NOMO-1 treated with DMSO at 0.1 percent for 48 hours (cell line): ENCODE measurements around the gene PSAPL1.

Experiments used
- DNase-seq: peaks from one replicate; lab custom pipeline; 2025; ENCODE audit not compliant: unreplicated experiment; lab: John Stamatoyannopoulos, UW

Gene PSAPL1

GRCh38 chr4:7431696-7432530 is 2.8 kb downstream of the PSAPL1 start:
- no peak for DNase-seq

GRCh38 chr4:7430965-7431695 is 3.6 kb downstream of the PSAPL1 start:
- DNase-seq: no peak

- no peak for DNase-seq
These were observed 4.3 kb downstream of the PSAPL1 start for GRCh38 chr4:7430368-7430964.

GRCh38 chr4:7429601-7430078 is 5.1 kb downstream of the PSAPL1 start:
- DNase-seq: no peak

- no peak for DNase-seq
These were observed 5.7 kb downstream of the PSAPL1 start for GRCh38 chr4:7429069-7429416.

GRCh38 chr4:7428261-7429068 is 6.3 kb downstream of the PSAPL1 start:
- no peak for DNase-seq

- no peak for DNase-seq
These were observed 6.9 kb downstream of the PSAPL1 start for GRCh38 chr4:7427831-7428260.

GRCh38 chr4:7427361-7427760 is 7.4 kb downstream of the PSAPL1 start:
- DNase-seq: no peak

GRCh38 chr4:7426525-7427171 is 8.1 kb downstream of the PSAPL1 start:
- no peak for DNase-seq

- no peak for DNase-seq
These were observed 8.9 kb downstream of the PSAPL1 start for GRCh38 chr4:7425591-7426468.

- DNase-seq: no peak
These were observed 9.6 kb downstream of the PSAPL1 start for GRCh38 chr4:7425124-7425523.

- no peak for DNase-seq
These were observed 10.1 kb downstream of the PSAPL1 start for GRCh38 chr4:7424553-7425111.

GRCh38 chr4:7423801-7424552 is 10.8 kb downstream of the PSAPL1 start:
- DNase-seq: no peak

- no peak for DNase-seq
These were observed 11.3 kb downstream of the PSAPL1 start for GRCh38 chr4:7423391-7423790.

GRCh38 chr4:7422898-7423180 is 11.9 kb downstream of the PSAPL1 start:
- no peak for DNase-seq

GRCh38 chr4:7422151-7422897 is 12.4 kb downstream of the PSAPL1 start:
- no peak for DNase-seq

- DNase-seq: no peak
These were observed 13.2 kb downstream of the PSAPL1 start for GRCh38 chr4:7421356-7422150.
